ENCODE data around the gene NR4A2.
"Not testable (repeated sequence)": the region's sequence is repeated elsewhere in the genome, so short reads cannot be mapped to it uniquely, and the experiment has no call there.

The NR4A2 gene

DNA sequence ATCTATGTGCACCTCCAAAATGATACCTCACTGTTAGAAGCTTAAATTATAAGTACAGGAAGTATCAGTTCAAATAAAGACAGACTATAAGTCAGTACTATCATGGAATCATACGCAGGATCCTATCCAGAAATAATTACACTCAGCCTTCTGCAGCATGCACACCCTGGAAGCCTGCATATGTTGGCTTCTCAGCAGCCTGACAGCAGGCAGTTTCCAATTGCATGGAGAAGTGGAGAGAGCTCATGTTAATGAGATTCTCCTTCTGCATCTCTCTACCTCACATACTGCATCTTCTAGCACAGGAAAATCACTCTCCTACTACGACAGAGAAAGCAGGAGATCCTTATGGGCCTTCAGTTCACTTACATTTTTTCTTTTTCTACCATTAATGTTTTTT, 20.5 kb downstream of the NR4A2 start:
- Histone ChIP-seq H3K4me1 (ENCODE audit: control insufficient read depth, insufficient read depth, low read length) (no peaks in the 10 kb centered on the region), H3K9me3 (ENCODE audit: control insufficient read depth, insufficient read depth, low read length) (no peaks in the 10 kb centered on the region), H3K27me3 (ENCODE audit: control insufficient read depth, insufficient read depth, low read length) (peaks cover 4% of the 10 kb centered on the region), H3K36me3 (ENCODE audit: control insufficient read depth, insufficient read depth, low read length) (no peaks in the 10 kb centered on the region), H3K9ac (ENCODE audit: low read depth, low read length) (no peak overlapping the region), H3K4me3 (ENCODE audit: low read depth, low read length) (no peak overlapping the region)

DNA sequence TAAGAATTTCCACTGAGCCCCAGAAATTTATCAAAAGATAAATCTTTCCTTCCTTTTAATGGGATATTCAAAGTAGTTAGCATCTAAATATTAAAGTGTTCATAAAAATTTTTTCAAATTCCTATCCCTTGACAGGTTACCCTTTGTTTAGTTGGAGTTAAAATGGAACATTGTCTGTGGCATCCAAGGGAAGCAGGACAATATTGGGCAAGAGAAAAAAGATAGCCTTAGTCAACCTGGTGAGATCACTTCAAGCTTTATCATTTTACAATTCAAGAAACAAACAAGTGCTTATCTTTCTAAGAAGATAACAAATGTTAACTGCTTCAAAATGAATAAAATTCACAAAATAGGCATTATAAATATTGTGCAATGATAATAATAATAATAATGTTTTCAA, 21.7 kb downstream of the NR4A2 start:
- no peaks in the 10 kb centered on the region for H3K27me3 ChIP-seq (ENCODE audit: control insufficient read depth, insufficient read depth, low read length)
- no peaks in the 10 kb centered on the region for H3K9me3 ChIP-seq (ENCODE audit: control insufficient read depth, insufficient read depth, low read length)
- H3K4me1 ChIP-seq (ENCODE audit: control insufficient read depth, insufficient read depth, low read length): no peaks in the 10 kb centered on the region
- no peak overlapping the region for H3K4me3 ChIP-seq (ENCODE audit: low read depth, low read length)
- H3K9ac ChIP-seq (ENCODE audit: low read depth, low read length): no peak overlapping the region
- H3K36me3 ChIP-seq (ENCODE audit: control insufficient read depth, insufficient read depth, low read length): no peaks in the 10 kb centered on the region

DNA sequence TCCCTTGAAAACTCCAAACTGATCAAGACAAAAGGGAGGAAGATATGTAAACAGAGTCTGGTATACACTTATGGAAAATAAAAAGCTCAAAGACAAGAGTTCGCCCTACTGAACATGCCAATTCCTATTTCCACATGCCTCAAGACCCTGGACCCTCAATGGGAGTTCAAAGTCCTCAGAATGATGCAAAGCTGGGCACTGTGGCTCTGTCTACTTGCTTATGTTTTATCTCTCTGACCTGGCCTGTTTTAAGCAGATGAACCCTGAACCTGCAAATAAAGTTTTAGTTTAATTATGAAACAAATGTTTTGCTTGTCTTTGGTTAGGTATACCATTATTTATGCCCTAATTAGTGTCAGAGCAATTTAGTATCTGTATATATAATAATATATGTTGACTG, 22.6 kb downstream of the NR4A2 start:
- H3K9me3 ChIP-seq (ENCODE audit: control insufficient read depth, insufficient read depth, low read length): no peaks in the 10 kb centered on the region
- H3K36me3 ChIP-seq (ENCODE audit: control insufficient read depth, insufficient read depth, low read length): no peaks in the 10 kb centered on the region
- H3K4me1 ChIP-seq (ENCODE audit: control insufficient read depth, insufficient read depth, low read length): no peaks in the 10 kb centered on the region
- no peak overlapping the region for H3K4me3 ChIP-seq (ENCODE audit: low read depth, low read length)
- no peak overlapping the region for H3K9ac ChIP-seq (ENCODE audit: low read depth, low read length)
- no peaks in the 10 kb centered on the region for H3K27me3 ChIP-seq (ENCODE audit: control insufficient read depth, insufficient read depth, low read length)

DNA sequence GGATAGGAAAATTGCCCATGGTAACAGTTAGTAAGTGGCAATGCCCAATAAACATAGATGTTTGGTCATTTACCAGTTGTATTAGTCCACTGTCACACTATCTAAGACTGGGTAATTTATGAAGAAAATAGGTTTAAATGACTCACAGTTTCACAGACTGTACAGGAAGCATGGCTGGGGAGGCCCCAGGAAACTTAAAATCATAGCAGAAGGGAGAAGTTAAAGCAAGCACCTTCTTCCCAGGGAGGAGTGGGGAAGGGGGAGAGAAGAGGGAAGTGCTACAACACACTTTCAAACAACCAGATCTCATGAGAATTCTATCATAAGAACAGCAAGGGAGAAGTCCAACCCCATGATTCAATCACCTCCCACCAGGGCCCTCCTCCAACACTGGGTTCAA, 23.4 kb downstream of the NR4A2 start:
- Histone ChIP-seq H3K4me1 (ENCODE audit: control insufficient read depth, insufficient read depth, low read length) (no peaks in the 10 kb centered on the region), H3K9me3 (ENCODE audit: control insufficient read depth, insufficient read depth, low read length) (no peaks in the 10 kb centered on the region), H3K4me3 (ENCODE audit: low read depth, low read length) (no peak overlapping the region), H3K27me3 (ENCODE audit: control insufficient read depth, insufficient read depth, low read length) (no peaks in the 10 kb centered on the region), H3K9ac (ENCODE audit: low read depth, low read length) (no peak overlapping the region), H3K36me3 (ENCODE audit: control insufficient read depth, insufficient read depth, low read length) (no peaks in the 10 kb centered on the region)

DNA sequence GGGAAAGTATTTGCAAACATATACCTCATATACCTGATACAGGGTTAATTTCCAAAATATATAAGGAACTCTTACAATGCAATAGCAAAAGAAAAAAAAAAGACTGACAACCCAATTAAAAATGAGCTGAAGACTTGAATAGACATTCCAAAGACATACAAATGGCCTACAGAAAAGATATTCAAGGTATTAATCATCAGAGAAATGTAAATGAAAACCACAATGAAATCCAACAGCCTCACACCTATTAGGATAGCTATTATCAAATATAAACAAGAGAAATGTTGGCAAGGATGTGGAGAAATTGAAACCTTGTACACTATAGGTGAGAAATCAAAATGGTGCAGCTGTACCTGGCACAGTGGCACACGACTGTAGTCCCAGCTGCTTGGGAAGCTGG, 25.7 kb downstream of the NR4A2 start:
- Histone ChIP-seq H3K4me1 (ENCODE audit: control insufficient read depth, insufficient read depth, low read length) (no peaks in the 10 kb centered on the region), H3K9me3 (ENCODE audit: control insufficient read depth, insufficient read depth, low read length) (no peaks in the 10 kb centered on the region), H3K27me3 (ENCODE audit: control insufficient read depth, insufficient read depth, low read length) (no peaks in the 10 kb centered on the region), H3K36me3 (ENCODE audit: control insufficient read depth, insufficient read depth, low read length) (no peaks in the 10 kb centered on the region), H3K4me3 (ENCODE audit: low read depth, low read length) (no peak overlapping the region), H3K9ac (ENCODE audit: low read depth, low read length) (no peak overlapping the region)

DNA sequence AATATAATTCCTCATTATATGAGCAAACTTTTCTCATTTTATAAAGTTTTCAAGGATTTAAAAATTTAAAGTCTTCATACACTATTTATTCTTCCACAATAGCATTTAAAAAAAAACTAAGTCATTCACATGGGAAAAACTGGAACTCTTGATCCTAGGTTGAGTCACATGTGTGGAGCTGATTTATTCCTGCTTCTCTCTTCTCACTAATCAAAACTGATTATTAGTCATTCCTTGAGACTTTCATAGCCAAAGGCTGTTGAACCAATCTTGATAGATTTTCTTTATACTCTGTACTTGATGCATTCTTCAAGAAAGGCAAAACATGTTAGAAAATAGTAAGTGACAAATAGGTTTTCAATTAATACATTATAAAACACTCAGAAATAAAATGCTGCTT, 27.4 kb downstream of the NR4A2 start:
- Histone ChIP-seq H3K9me3 (ENCODE audit: control insufficient read depth, insufficient read depth, low read length) (no peaks in the 10 kb centered on the region), H3K9ac (ENCODE audit: low read depth, low read length) (no peak overlapping the region), H3K4me1 (ENCODE audit: control insufficient read depth, insufficient read depth, low read length) (no peaks in the 10 kb centered on the region), H3K27me3 (ENCODE audit: control insufficient read depth, insufficient read depth, low read length) (no peaks in the 10 kb centered on the region), H3K4me3 (ENCODE audit: low read depth, low read length) (no peak overlapping the region), H3K36me3 (ENCODE audit: control insufficient read depth, insufficient read depth, low read length) (no peaks in the 10 kb centered on the region)

DNA sequence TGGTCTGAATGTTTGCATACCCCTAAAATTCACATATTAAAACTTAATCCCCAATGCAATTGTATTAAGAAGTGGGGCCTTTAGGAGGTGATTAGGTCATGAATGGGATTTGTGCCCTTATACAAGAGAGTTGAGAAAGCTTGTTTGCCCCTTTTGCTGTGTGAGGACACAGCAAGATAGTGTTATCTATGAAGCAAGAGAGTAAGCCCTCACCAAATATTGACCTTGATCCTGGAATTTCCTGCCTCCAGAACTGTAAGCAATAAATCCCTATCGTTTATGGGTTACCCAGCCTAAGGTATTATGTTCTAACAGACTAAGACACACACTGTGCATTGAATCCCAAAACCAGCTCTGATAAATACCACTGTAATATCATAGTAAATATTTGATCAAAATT, 32.2 kb downstream of the NR4A2 start:
- Histone ChIP-seq H3K36me3 (ENCODE audit: control insufficient read depth, insufficient read depth, low read length) (no peaks in the 10 kb centered on the region), H3K9ac (ENCODE audit: low read depth, low read length) (no peak overlapping the region), H3K4me1 (ENCODE audit: control insufficient read depth, insufficient read depth, low read length) (no peaks in the 10 kb centered on the region)

DNA sequence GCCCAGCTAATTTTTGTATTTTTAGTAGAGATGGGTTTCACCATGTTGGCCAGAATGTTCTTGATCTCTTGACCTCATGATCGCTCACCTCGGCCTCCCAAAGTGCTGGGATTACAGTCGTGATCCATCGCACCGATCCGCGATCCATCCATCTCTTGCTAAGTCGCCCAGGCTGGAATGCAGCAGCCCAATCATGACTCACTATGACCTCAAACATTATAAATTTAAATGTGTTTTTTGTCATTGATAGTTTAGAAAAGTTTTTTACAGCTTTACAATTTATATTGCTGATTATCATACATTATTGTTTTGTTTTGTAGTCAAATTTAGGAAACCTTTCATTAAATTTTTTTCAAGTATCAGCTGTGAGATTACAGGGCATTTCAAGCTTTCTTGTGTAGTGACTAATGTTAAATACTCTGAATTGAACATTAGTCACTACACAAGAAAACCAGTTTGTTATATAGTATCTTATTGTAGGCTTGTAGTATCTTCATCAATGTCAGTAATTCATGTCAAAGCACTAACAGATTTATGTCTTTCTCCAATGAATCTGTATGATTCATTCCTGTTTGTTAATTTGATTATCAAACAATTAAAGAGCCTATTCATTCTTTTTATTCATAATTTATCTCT, 37.5 kb downstream of the NR4A2 start:
- Histone ChIP-seq H3K4me3 (ENCODE audit: low read depth, low read length) (no peak overlapping the region), H3K9me3 (ENCODE audit: control insufficient read depth, insufficient read depth, low read length) (no peaks in the 10 kb centered on the region), H3K36me3 (ENCODE audit: control insufficient read depth, insufficient read depth, low read length) (no peaks in the 10 kb centered on the region), H3K4me1 (ENCODE audit: control insufficient read depth, insufficient read depth, low read length) (peaks cover 2% of the 10 kb centered on the region), H3K27me3 (ENCODE audit: control insufficient read depth, insufficient read depth, low read length) (no peaks in the 10 kb centered on the region), H3K9ac (ENCODE audit: low read depth, low read length) (no peak overlapping the region)

More for the DNA sequence above, 32.2 kb downstream of the NR4A2 start:
- H3K9me3 ChIP-seq (ENCODE audit: control insufficient read depth, insufficient read depth, low read length): no peaks in the 10 kb centered on the region
- no peaks in the 10 kb centered on the region for H3K27me3 ChIP-seq (ENCODE audit: control insufficient read depth, insufficient read depth, low read length)
- H3K4me3 ChIP-seq (ENCODE audit: low read depth, low read length): no peak overlapping the region

DNA sequence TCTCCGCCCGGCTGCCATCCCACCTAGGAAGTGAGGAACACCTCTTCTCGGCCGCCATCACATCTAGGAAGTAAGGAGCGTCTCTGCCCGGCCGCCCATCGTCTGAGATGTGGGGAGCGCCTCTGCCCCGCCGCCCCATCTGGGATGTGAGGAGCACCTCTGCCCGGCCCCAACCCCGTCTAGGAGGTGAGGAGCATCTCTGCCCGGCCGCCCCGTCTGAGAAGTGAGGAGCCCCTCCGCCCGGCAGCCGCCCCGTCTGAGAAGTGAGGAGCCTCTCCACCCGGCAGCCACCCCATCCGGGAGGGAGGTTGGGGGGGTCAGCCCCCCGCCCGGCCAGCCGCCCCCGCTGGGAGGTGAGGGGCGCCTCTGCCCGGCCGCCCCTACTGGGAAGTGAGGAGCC, 39.1 kb downstream of the NR4A2 start:
- H3K27me3 ChIP-seq (ENCODE audit: control insufficient read depth, insufficient read depth, low read length); H3K36me3 ChIP-seq (ENCODE audit: control insufficient read depth, insufficient read depth, low read length); H3K9ac ChIP-seq (ENCODE audit: low read depth, low read length); H3K9me3 ChIP-seq (ENCODE audit: control insufficient read depth, insufficient read depth, low read length); H3K4me1 ChIP-seq (ENCODE audit: control insufficient read depth, insufficient read depth, low read length); H3K4me3 ChIP-seq (ENCODE audit: low read depth, low read length): not testable (repeated sequence)

DNA sequence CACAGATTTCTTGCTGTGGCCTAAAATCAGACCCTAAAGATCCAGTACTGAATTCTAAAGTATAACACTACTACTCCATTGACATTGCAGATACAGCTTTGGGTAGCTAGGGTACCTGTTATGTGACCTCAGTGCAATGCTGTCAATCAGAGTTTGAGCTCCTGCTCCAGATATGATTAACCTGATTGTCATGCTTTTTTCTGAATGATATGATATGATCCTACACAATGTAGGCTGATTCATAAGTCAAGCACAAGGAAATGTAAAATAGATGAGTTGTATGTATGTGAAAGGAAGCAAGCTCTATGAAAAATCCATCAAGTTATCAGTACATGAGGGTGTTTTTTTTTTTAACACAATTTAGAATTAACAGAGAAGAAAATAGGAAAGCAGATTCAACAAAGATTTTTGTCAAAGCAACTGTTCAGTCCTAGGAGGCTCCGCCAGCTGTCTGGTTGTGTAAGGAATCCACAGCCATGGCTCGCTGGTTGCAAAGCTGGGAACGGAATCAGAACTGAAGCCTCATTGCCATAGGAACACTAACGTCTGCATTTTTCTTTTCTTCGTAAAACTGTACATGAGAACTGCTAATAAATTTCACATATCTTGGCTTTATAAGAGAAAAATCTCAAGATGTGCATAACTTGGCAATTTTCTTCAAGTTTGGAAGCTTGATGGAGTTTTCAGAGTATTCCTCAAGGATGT, 52.9 kb downstream of the NR4A2 start:
- no peaks in the 10 kb centered on the region for H3K27me3 ChIP-seq (ENCODE audit: control insufficient read depth, insufficient read depth, low read length)
- no peaks in the 10 kb centered on the region for H3K4me1 ChIP-seq (ENCODE audit: control insufficient read depth, insufficient read depth, low read length)
- H3K36me3 ChIP-seq (ENCODE audit: control insufficient read depth, insufficient read depth, low read length): no peaks in the 10 kb centered on the region
- H3K4me3 ChIP-seq (ENCODE audit: low read depth, low read length): no peak overlapping the region
- H3K9me3 ChIP-seq (ENCODE audit: control insufficient read depth, insufficient read depth, low read length): no peaks in the 10 kb centered on the region
- no peak overlapping the region for H3K9ac ChIP-seq (ENCODE audit: low read depth, low read length)
